B cell (primary cell): Measurements from ENCODE around the gene DLST. TPM values are rescaled to one million over a fixed set of nuclear protein-coding genes. Genes with fewer than 3 reads are reported as not detected.
A peak's percentile ranks its signal among the peaks of the same experiment; 100 is the strongest.

Experiments
- ATAC-seq: fragments of 200-7000 bp; cut with Tn5 transposase; one replicate; pipeline ENCODE4 v1.10.0; 2021; ENCODE audit warnings: low read depth, mild to moderate bottlenecking, moderate number of reproducible peaks, moderate library complexity
- CTCF ChIA-PET: fragments of 350-600 bp; sonication (Branson Sonifier 250); formaldehyde crosslinking; loops from one replicate; lab custom pipeline; 2021; ENCODE audit warnings: antibody characterized with exemption, inconsistent platforms; lab: Charles Lee
- POLR2A ChIA-PET: fragments of 350-600 bp; sonication (Branson Sonifier 250); formaldehyde crosslinking; loops from one replicate; lab custom pipeline; 2021; ENCODE audit warnings: antibody characterized with exemption; lab: Charles Lee
- DNase-seq: peaks from one replicate; pipeline ENCODE4 v3.0.0; 2013
- H2AFZ ChIP-seq: 2 replicates; pipeline ENCODE4 v1.6.1; 2012; ENCODE audit warnings: mild to moderate bottlenecking, low read depth, low read length; ENCODE audit not compliant: insufficient read depth, poor library complexity, severe bottlenecking
- H3K27ac ChIP-seq, 2 donors: 1 replicate in 1 of 2; 2 replicates in 1 of 2; pipeline ENCODE4 v1.5.1; 2012 to 2013; ENCODE audit warnings: low read length in 2 of 2, mild to moderate bottlenecking in 2 of 2, moderate library complexity in 1 of 2
- H3K27me3 ChIP-seq, 4 experiments: fragments of 200-600 bp in 1 of 4; sonication (generic) in 1 of 4; replicated peaks in 1 of 4; 1 replicate in 2 of 4; 2 replicates in 2 of 4; pipeline versions ENCODE4 v1.6.1 to v1.7.0; 2013 to 2016; ENCODE audit warnings: low read length in 3 of 4, mild to moderate bottlenecking in 2 of 4, mixed read lengths in 1 of 4, moderate library complexity in 1 of 4; ENCODE audit not compliant: insufficient read depth in 4 of 4, control insufficient read depth in 3 of 4; ENCODE audit errors: control extremely low read depth in 1 of 4
- H3K36me3 ChIP-seq, 2 experiments: replicated peaks in 1 of 2; 1 replicate in 1 of 2; 2 replicates in 1 of 2; pipeline versions ENCODE4 v1.6.1 to v1.7.1; 2013; ENCODE audit warnings: low read length in 1 of 2; ENCODE audit not compliant: insufficient read depth in 2 of 2, control insufficient read depth in 1 of 2; ENCODE audit errors: control extremely low read depth in 1 of 2, extremely low read depth in 1 of 2
- H3K4me1 ChIP-seq, 2 donors: fragments of 200-600 bp in 1 of 2; sonication (generic) in 1 of 2; 1 replicate in 1 of 2; 2 replicates in 1 of 2; pipeline versions ENCODE4 v1.5.1 to v1.6.1; 2013 to 2017; ENCODE audit warnings: low read length in 2 of 2; ENCODE audit not compliant: control insufficient read depth in 2 of 2, insufficient read depth in 2 of 2
- H3K4me2 ChIP-seq: replicated peaks from 2 replicates; pipeline ENCODE3; 2012; ENCODE audit warnings: mild to moderate bottlenecking, low read depth, low read length; ENCODE audit not compliant: poor library complexity, severe bottlenecking
- H3K4me3 ChIP-seq, 5 experiments: fragments of 200-600 bp in 1 of 5; sonication (generic) in 1 of 5; 1 replicate in 3 of 5; 2 replicates in 2 of 5; pipeline versions ENCODE4 v1.5.1 to v1.7.0; 2011 to 2016; ENCODE audit warnings: low read length in 4 of 5, mild to moderate bottlenecking in 4 of 5, low read depth in 2 of 5, control low read depth in 1 of 5, moderate library complexity in 1 of 5; ENCODE audit not compliant: insufficient read depth in 1 of 5; ENCODE audit errors: control extremely low read depth in 1 of 5, extremely low read depth in 1 of 5
- H3K79me2 ChIP-seq: fragments of 200-600 bp; sonication (generic); one replicate; pipeline ENCODE4 v1.6.0; 2016; ENCODE audit warnings: low read length; ENCODE audit not compliant: control insufficient read depth, insufficient read depth
- H3K9ac ChIP-seq: fragments of 200-600 bp; sonication (generic); 2 replicates; pipeline ENCODE4 v1.6.1; 2017; ENCODE audit warnings: mild to moderate bottlenecking, low read length, moderate library complexity
- H3K9me3 ChIP-seq, 3 donors: one replicate each; pipeline versions ENCODE4 v1.6.1 to v1.7.1; 2013; ENCODE audit warnings: low read length in 2 of 3; ENCODE audit not compliant: control insufficient read depth in 2 of 3, insufficient read depth in 1 of 3; ENCODE audit errors: control extremely low read depth in 1 of 3
- H4K20me1 ChIP-seq: 2 replicates; pipeline ENCODE4 v1.6.0; 2012; ENCODE audit warnings: mild to moderate bottlenecking, low read length; ENCODE audit not compliant: insufficient read depth, control insufficient read depth, poor library complexity, severe bottlenecking
- H3K27ac Mint-ChIP-seq: one replicate; pipeline ENCODE4 v1.8.0; 2021; ENCODE audit warnings: mixed read lengths
- H3K27me3 Mint-ChIP-seq: one replicate; pipeline ENCODE4 v1.8.0; 2021; ENCODE audit warnings: mixed read lengths
- H3K4me1 Mint-ChIP-seq: one replicate; pipeline ENCODE4 v1.8.0; 2021; ENCODE audit warnings: mixed read lengths
- H3K4me3 Mint-ChIP-seq: one replicate; pipeline ENCODE4 v1.8.0; 2021; ENCODE audit warnings: mixed read lengths
- H3K9me3 Mint-ChIP-seq: one replicate; pipeline ENCODE4 v1.8.0; 2022; ENCODE audit warnings: mixed read lengths; ENCODE audit not compliant: insufficient read depth
- CTCF ChIP-seq: fragments of 200-600 bp; IDR thresholded peaks from one replicate; pipeline ENCODE4 v1.8.0; 2022; ENCODE audit warnings: antibody characterized with exemption, mild to moderate bottlenecking
- EZH2 ChIP-seq: IDR thresholded peaks from 2 replicates; pipeline ENCODE4 v1.6.1; 2012; ENCODE audit warnings: borderline replicate concordance, low read depth, mild to moderate bottlenecking, moderate library complexity, low read length; ENCODE audit not compliant: insufficient read depth, poor library complexity, severe bottlenecking
- WGBS: methylation state at CpG from one replicate; pipeline ENCODE4 v1.1.5; 2013; ENCODE audit warnings: missing lambda C conversion rate; ENCODE audit not compliant: insufficient coverage; 5-methylcytosine and 5-hydroxymethylcytosine counted together
- intact Hi-C: fragments of 100-400 bp; cut with micrococcal nuclease; formaldehyde crosslinking; loops from one replicate; pipeline ENCODE4 v1.10.0; 2022
- polyA plus RNA-seq: library from polyadenylated mRNA; depleted of rRNA; stranded (reverse); fragments of >200 nt; gene quantifications from 2 replicates; pipeline ENCODE4 v1.2.3, GENCODE V29; 2012
- total RNA-seq, 2 donors: library from RNA; stranded (reverse); fragments of 120-200 nt in 1 of 2; gene quantifications; 1 replicate in 1 of 2; 2 replicates in 1 of 2; pipeline versions ENCODE4 v1.2.3 to v1.2.4, GENCODE V29; 2013 to 2022

The DLST gene
- total and polyA plus RNA-seq, 2 donors (not counting 1 experiment from before 2014, with no cell fraction given): 73.1 to 89.5 TPM

GRCh38 chr14:74871819-74872218 is 9.9 kb upstream of the DLST start:
- Histone ChIP-seq H3K4me2 (no peak overlapping the region), H3K9ac (no peak overlapping the region), H4K20me1 (no peaks in the 10 kb centered on the region), H3K4me1 (peaks cover 14 to 23% of the 10 kb centered on the region in 2 donors), H3K36me3 (no peaks in the 10 kb centered on the region), H3K27ac (no peak overlapping the region), H2AFZ (no peak overlapping the region), H3K9me3 (no peaks in the 10 kb centered on the region), H3K27me3 (no peaks in the 10 kb centered on the region), H3K4me3 (no peak overlapping the region), H3K79me2 (no peaks in the 10 kb centered on the region)
- CTCF ChIA-PET: interaction anchor here (15.8 to 41.3 kb wide), 2 partner anchors 13 to 29 kb away, joined by 193 to 926 read pairs; no protein-coding TSS in a partner anchor
- Mint-ChIP-seq H3K4me3 (no peak overlapping the region), H3K27me3 (no peaks in the 10 kb centered on the region), H3K9me3 (no peaks in the 10 kb centered on the region), H3K27ac (no peak overlapping the region), H3K4me1 (peaks cover 18% of the 10 kb centered on the region)
- POLR2A ChIA-PET: interaction anchor here (0.6 kb wide), 1 partner anchor 10 kb away, joined by 3 read pairs; no protein-coding TSS in a partner anchor
- WGBS: 100% methylated on average over 2 of the region's 4 CpGs
- intact Hi-C loops: no loop called here
- ATAC-seq (no peak), DNase-seq (no peak)
- TF ChIP-seq EZH2 (no peak), CTCF (no peak)

- WGBS: no CpG with 5 or more reads among the region's 5 CpGs
- no peak overlapping the region for H3K27ac ChIP-seq
- no peaks in the 10 kb centered on the region for H3K27me3 ChIP-seq
- H3K4me3 ChIP-seq: no peak overlapping the region
- intact Hi-C loops: no loop called here
- DNase-seq: no peak
- peak overlapping the region; percentile 65 for H3K4me2 ChIP-seq
- peak overlapping the region; percentile 55 for H2AFZ ChIP-seq
- H3K79me2 ChIP-seq: peaks cover under 1% of the 10 kb centered on the region
- no peak overlapping the region for H3K9ac ChIP-seq
- H4K20me1 ChIP-seq: no peaks in the 10 kb centered on the region
- Mint-ChIP-seq H3K4me1 (peaks cover 20% of the 10 kb centered on the region), H3K4me3 (no peak overlapping the region), H3K27ac (no peak overlapping the region), H3K9me3 (no peaks in the 10 kb centered on the region), H3K27me3 (no peaks in the 10 kb centered on the region)
- peaks cover 14 to 17% of the 10 kb centered on the region in 2 donors for H3K4me1 ChIP-seq
- H3K36me3 ChIP-seq: no peaks in the 10 kb centered on the region
- TF ChIP-seq CTCF (no peak), EZH2 (no peak)
- ChIA-PET POLR2A (no interaction called here), CTCF (interaction anchor here (15.8 to 41.3 kb wide), 2 partner anchors 17 to 26 kb away, joined by 193 to 926 read pairs; no protein-coding TSS in a partner anchor)
- no peak for ATAC-seq
- no peaks in the 10 kb centered on the region for H3K9me3 ChIP-seq
Observed at GRCh38 chr14:74875204-74875603, 6.5 kb upstream of the DLST start.
